KMS-11 (cell line): ENCODE data around the gene TEX48.

ENCODE experiments used
- H2AFZ ChIP-seq: fragments of 200-600 bp; sonication (generic); 2 replicates; pipeline ENCODE4 v1.6.1; 2016; ENCODE audit warnings: antibody characterized with exemption, mixed run types, low read depth
- H3K27ac ChIP-seq: fragments of 200-600 bp; sonication (generic); 2 replicates; pipeline ENCODE4 v1.6.1; 2016; ENCODE audit warnings: mild to moderate bottlenecking, mixed run types
- H3K27me3 ChIP-seq: fragments of 200-600 bp; sonication (generic); 2 replicates; pipeline ENCODE4 v1.6.1; 2017; ENCODE audit warnings: mild to moderate bottlenecking, low read depth, mixed run types, moderate library complexity; ENCODE audit not compliant: insufficient read depth
- H3K36me3 ChIP-seq: fragments of 200-600 bp; sonication (generic); 2 replicates; pipeline ENCODE4 v1.6.1; 2017; ENCODE audit warnings: mild to moderate bottlenecking, mixed run types; ENCODE audit not compliant: insufficient read depth
- H3K4me1 ChIP-seq: fragments of 200-600 bp; sonication (generic); 2 replicates; pipeline ENCODE4 v1.6.1; 2016; ENCODE audit warnings: mild to moderate bottlenecking, low read depth, mixed run types; ENCODE audit not compliant: poor library complexity, severe bottlenecking
- H3K4me2 ChIP-seq: fragments of 200-600 bp; sonication (generic); 2 replicates; pipeline ENCODE4 v1.7.0; 2016; ENCODE audit warnings: mild to moderate bottlenecking, mixed run types
- H3K4me3 ChIP-seq: fragments of 200-600 bp; sonication (generic); IDR thresholded peaks from 2 replicates; pipeline ENCODE4 v1.6.1; 2017; ENCODE audit warnings: low read depth, low read length, mixed read lengths; ENCODE audit not compliant: insufficient read depth
- H3K79me2 ChIP-seq: fragments of 200-600 bp; sonication (generic); 2 replicates; pipeline ENCODE4 v1.6.1; 2016; ENCODE audit warnings: low read depth, mixed run types; ENCODE audit not compliant: insufficient read depth
- H3K9ac ChIP-seq: fragments of 200-600 bp; sonication (generic); 2 replicates; pipeline ENCODE4 v1.6.1; 2016; ENCODE audit warnings: mild to moderate bottlenecking, mixed run types
- H4K20me1 ChIP-seq: fragments of 200-600 bp; sonication (generic); 2 replicates; pipeline ENCODE4 v1.6.1; 2016; ENCODE audit warnings: mild to moderate bottlenecking, mixed run types; ENCODE audit not compliant: insufficient read depth
- TF ChIP-seq, protein P1 (sequence below): fragments of 200-600 bp; sonication (generic); conservative IDR thresholded peaks from 2 replicates; pipeline ENCODE4 v1.6.1; 2017; ENCODE audit warnings: low read depth, mild to moderate bottlenecking, antibody characterized with exemption, low read length, moderate library complexity, mixed read lengths

The TEX48 gene

GRCh38 chr9:114669961-114670360, 12.0 kb downstream of the TEX48 start:
- Histone ChIP-seq H4K20me1 (no peaks in the 10 kb centered on the region), H3K4me3 (no peak overlapping the region)

GRCh38 chr9:114668146-114668545, 13.8 kb downstream of the TEX48 start:
- Histone ChIP-seq H3K4me2 (no peak overlapping the region), H3K4me1 (no peaks in the 10 kb centered on the region), H3K36me3 (no peaks in the 10 kb centered on the region), H4K20me1 (no peaks in the 10 kb centered on the region), H3K4me3 (no peak overlapping the region), H3K9ac (no peak overlapping the region), H3K27ac (no peak overlapping the region), H3K27me3 (no peaks in the 10 kb centered on the region), H3K79me2 (no peaks in the 10 kb centered on the region), H2AFZ (no peak overlapping the region)
- TF ChIP-seq, protein P1, sequence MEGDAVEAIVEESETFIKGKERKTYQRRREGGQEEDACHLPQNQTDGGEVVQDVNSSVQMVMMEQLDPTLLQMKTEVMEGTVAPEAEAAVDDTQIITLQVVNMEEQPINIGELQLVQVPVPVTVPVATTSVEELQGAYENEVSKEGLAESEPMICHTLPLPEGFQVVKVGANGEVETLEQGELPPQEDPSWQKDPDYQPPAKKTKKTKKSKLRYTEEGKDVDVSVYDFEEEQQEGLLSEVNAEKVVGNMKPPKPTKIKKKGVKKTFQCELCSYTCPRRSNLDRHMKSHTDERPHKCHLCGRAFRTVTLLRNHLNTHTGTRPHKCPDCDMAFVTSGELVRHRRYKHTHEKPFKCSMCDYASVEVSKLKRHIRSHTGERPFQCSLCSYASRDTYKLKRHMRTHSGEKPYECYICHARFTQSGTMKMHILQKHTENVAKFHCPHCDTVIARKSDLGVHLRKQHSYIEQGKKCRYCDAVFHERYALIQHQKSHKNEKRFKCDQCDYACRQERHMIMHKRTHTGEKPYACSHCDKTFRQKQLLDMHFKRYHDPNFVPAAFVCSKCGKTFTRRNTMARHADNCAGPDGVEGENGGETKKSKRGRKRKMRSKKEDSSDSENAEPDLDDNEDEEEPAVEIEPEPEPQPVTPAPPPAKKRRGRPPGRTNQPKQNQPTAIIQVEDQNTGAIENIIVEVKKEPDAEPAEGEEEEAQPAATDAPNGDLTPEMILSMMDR, result no peak

More at GRCh38 chr9:114669961-114670360, 12.0 kb downstream of the TEX48 start:
- H2AFZ ChIP-seq, result no peak overlapping the region
- TF ChIP-seq, protein P1, result no peak
- no peak overlapping the region for H3K9ac ChIP-seq
- no peaks in the 10 kb centered on the region for H3K36me3 ChIP-seq
- H3K27me3 ChIP-seq, result no peaks in the 10 kb centered on the region
- H3K4me1 ChIP-seq, result no peaks in the 10 kb centered on the region
- H3K4me2 ChIP-seq, result no peak overlapping the region
- no peak overlapping the region for H3K27ac ChIP-seq
- H3K79me2 ChIP-seq, result no peaks in the 10 kb centered on the region

GRCh38 chr9:114666851-114667250, 15.1 kb downstream of the TEX48 start:
- Histone ChIP-seq H2AFZ (no peak overlapping the region), H3K4me3 (no peak overlapping the region), H3K9ac (no peak overlapping the region), H3K36me3 (no peaks in the 10 kb centered on the region), H3K79me2 (no peaks in the 10 kb centered on the region), H3K4me2 (no peak overlapping the region), H4K20me1 (no peaks in the 10 kb centered on the region), H3K27ac (no peak overlapping the region), H3K27me3 (no peaks in the 10 kb centered on the region), H3K4me1 (no peaks in the 10 kb centered on the region)
- TF ChIP-seq, protein P1, result no peak

DNA sequence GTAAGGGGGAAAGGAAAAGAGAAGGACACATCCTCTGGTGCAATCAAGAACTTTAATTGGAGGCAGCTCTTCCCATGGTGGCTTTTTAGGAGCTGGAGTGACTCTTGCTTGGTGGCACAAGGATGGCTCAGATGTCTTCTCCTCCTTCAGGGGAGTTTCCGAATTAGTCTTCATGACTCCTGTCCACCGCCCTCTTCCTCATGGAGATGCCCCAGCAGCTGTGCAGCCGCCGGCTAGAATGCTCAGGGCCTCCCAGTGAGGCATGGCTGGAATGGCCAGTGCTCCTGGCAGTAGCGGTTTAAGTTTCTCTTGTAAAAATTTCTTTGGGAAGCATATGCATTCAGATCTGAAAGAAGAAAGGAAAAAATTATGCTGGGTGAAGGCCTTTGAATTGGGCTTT, 15.6 kb downstream of the TEX48 start:
- Histone ChIP-seq H4K20me1 (no peaks in the 10 kb centered on the region), H3K79me2 (no peaks in the 10 kb centered on the region), H2AFZ (no peak overlapping the region), H3K4me3 (no peak overlapping the region), H3K27ac (no peak overlapping the region), H3K4me1 (no peaks in the 10 kb centered on the region), H3K27me3 (no peaks in the 10 kb centered on the region), H3K4me2 (no peak overlapping the region), H3K36me3 (no peaks in the 10 kb centered on the region), H3K9ac (no peak overlapping the region)
- TF ChIP-seq, protein P1, result no peak
